DMS 273 (cell line): ENCODE results near the gene KRTAP10-12.
A peak's percentile ranks its signal among the peaks of the same experiment; 100 is the strongest.

Experiments
- DNase-seq: peaks from one replicate; lab custom pipeline; 2025; ENCODE audit not compliant: unreplicated experiment; lab: John Stamatoyannopoulos, UW

The KRTAP10-12 gene

GRCh38 chr21:44730951-44731579 is 34.1 kb downstream of the KRTAP10-12 start:
- peak; percentile 40 for DNase-seq

GRCh38 chr21:44732263-44732662 is 35.3 kb downstream of the KRTAP10-12 start:
- no peak for DNase-seq

GRCh38 chr21:44732956-44733355 is 36.0 kb downstream of the KRTAP10-12 start:
- no peak for DNase-seq

- no peak for DNase-seq
Observed at GRCh38 chr21:44734026-44734745, 37.2 kb downstream of the KRTAP10-12 start.

- no peak for DNase-seq
Observed at GRCh38 chr21:44734841-44735240, 37.9 kb downstream of the KRTAP10-12 start.

GRCh38 chr21:44735821-44736220 is 38.8 kb downstream of the KRTAP10-12 start:
- no peak for DNase-seq

GRCh38 chr21:44736291-44737004 is 39.5 kb downstream of the KRTAP10-12 start:
- no peak for DNase-seq

- peak; percentile 84 for DNase-seq
Observed at GRCh38 chr21:44737706-44738354, 40.9 kb downstream of the KRTAP10-12 start.

GRCh38 chr21:44738621-44739020 is 41.6 kb downstream of the KRTAP10-12 start:
- no peak for DNase-seq

GRCh38 chr21:44739316-44739715 is 42.3 kb downstream of the KRTAP10-12 start:
- DNase-seq, result no peak

- peak; percentile 80 for DNase-seq
Observed at GRCh38 chr21:44740742-44741141, 43.8 kb downstream of the KRTAP10-12 start.

GRCh38 chr21:44741921-44742320 is 44.9 kb downstream of the KRTAP10-12 start:
- DNase-seq, result no peak

- peak; percentile 74 for DNase-seq
Observed at GRCh38 chr21:44742418-44743153, 45.6 kb downstream of the KRTAP10-12 start.
